CD4-positive, alpha-beta T cell treated with Interferon gamma for 1 hour (primary cell): ENCODE measurements around the gene GATB.

Source experiments
- DNase-seq: peaks from one replicate; pipeline ENCODE4 v3.0.0-alpha.2; 2020

Gene GATB

GRCh38 chr4:151728679-151729078 is 32.1 kb downstream of the GATB start:
- no peak for DNase-seq

- DNase-seq: no peak
Observed at GRCh38 chr4:151728006-151728405, 32.8 kb downstream of the GATB start.

GRCh38 chr4:151727365-151727764 is 33.4 kb downstream of the GATB start:
- no peak for DNase-seq

- no peak for DNase-seq
Observed at GRCh38 chr4:151725087-151725486, 35.7 kb downstream of the GATB start.

- no peak for DNase-seq
Observed at GRCh38 chr4:151721916-151722315, 38.9 kb downstream of the GATB start.

GRCh38 chr4:151721466-151721865 is 39.3 kb downstream of the GATB start:
- DNase-seq: no peak

- no peak for DNase-seq
Observed at GRCh38 chr4:151719956-151720334, 40.9 kb downstream of the GATB start.

GRCh38 chr4:151718984-151719955 is 41.5 kb downstream of the GATB start:
- DNase-seq: no peak

GRCh38 chr4:151717909-151718628 is 42.7 kb downstream of the GATB start:
- DNase-seq: no peak

- no peak for DNase-seq
Observed at GRCh38 chr4:151717314-151717713, 43.5 kb downstream of the GATB start.

GRCh38 chr4:151716324-151716723 is 44.5 kb downstream of the GATB start:
- DNase-seq: no peak

- DNase-seq: no peak
Observed at GRCh38 chr4:151715881-151716280, 44.9 kb downstream of the GATB start.

GRCh38 chr4:151712777-151713176 is 48.0 kb downstream of the GATB start:
- DNase-seq: no peak

- no peak for DNase-seq
Observed at GRCh38 chr4:151711646-151712045, 49.2 kb downstream of the GATB start.

GRCh38 chr4:151709587-151709986 is 51.2 kb downstream of the GATB start:
- no peak for DNase-seq

GRCh38 chr4:151709071-151709470 is 51.7 kb downstream of the GATB start:
- DNase-seq: no peak

- no peak for DNase-seq
Observed at GRCh38 chr4:151708100-151708499, 52.7 kb downstream of the GATB start.

GRCh38 chr4:151703401-151703800 is 57.4 kb downstream of the GATB start:
- no peak for DNase-seq

GRCh38 chr4:151702256-151702655 is 58.6 kb downstream of the GATB start:
- no peak for DNase-seq

GRCh38 chr4:151700566-151701316 is 60.1 kb downstream of the GATB start:
- DNase-seq: no peak

- no peak for DNase-seq
Observed at GRCh38 chr4:151698213-151698612, 62.6 kb downstream of the GATB start.

- no peak for DNase-seq
Observed at GRCh38 chr4:151694961-151695720, 65.7 kb downstream of the GATB start.
